AG09319 (cell line): Measurements from ENCODE around the gene MARCHF9.
A peak's percentile ranks its signal among the peaks of the same experiment; 100 is the strongest.

ENCODE experiments used
- DNase-seq: peaks from one replicate; pipeline ENCODE4 v3.0.0-alpha.2; 2010; ENCODE audit warnings: low read depth; ENCODE audit errors: extremely low read depth
- CTCF ChIP-seq: IDR thresholded peaks from 2 replicates; pipeline ENCODE4 v1.5.1; 2011; ENCODE audit warnings: low read depth, mild to moderate bottlenecking, inconsistent platforms, low read length, moderate library complexity

The MARCHF9 gene

DNA sequence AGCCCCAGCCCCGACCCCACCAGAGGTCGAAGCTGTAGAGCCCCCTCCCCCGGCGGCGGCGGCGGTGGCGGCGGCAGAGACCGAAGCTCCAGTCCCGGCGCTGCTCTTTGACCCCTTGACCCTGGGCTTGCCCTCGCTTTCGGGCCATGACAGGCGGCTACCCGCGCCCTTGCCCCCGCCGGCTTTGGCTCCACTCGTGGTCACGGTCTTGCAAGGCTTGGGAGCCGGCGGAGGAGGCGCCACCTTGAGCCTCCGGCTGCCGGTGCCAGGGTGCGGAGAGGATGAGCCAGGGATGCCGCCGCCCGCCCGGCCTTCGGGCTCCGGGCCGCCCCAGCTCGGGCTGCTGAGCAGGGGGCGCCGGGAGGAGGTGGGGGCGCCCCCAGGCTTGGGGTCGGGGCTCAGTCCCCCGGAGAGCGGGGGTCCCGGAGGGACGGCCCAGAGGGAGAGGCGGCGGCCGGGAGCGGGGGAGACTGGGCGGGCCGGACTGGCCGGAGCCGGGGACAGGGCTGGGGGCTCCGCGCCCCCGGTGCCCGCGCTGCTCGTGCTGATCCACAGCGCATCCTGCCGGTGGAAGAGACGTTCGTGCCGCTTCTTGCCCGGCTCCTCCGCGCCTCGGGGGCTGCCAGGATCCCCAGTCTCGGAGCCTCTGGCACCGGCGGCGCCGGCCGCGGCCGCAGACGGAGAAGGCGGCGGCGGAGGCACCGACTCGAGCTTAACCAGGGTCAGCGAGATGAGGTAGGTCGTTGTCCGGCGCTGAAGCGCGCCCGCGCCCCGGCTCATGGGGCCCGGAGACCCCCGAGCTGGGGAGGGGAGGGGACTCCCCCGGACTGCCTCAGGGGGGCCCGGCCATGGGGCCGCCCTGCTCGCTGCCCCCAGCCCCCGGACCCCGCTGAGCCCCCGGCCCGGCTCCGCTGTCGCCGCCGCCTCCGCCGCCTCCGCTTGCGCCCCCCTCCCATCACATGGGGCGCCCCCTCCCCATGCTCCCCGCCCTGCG is 17.1 kb upstream of the MARCHF9 start:
- TF ChIP-seq CTCF, result peak; percentile 31
- no peak for DNase-seq

- TF ChIP-seq CTCF, result no peak
- no peak for DNase-seq
Measured at GRCh38 chr12:57738661-57739237, 16.2 kb upstream of the MARCHF9 start, which contains the start of gene AGAP2. Gene AGAP2, minus strand, starts transcription at chr12:57738742. Its CDS starts 496 bp downstream, at chr12:57738246.

- DNase-seq, result no peak
- no peak for TF ChIP-seq CTCF
Measured at GRCh38 chr12:57739387-57739786, 15.5 kb upstream of the MARCHF9 start.

GRCh38 chr12:57739914-57740538 is 14.9 kb upstream of the MARCHF9 start:
- no peak for DNase-seq
- TF ChIP-seq CTCF, result no peak

GRCh38 chr12:57740656-57741412 is 14.1 kb upstream of the MARCHF9 start:
- DNase-seq, result no peak
- TF ChIP-seq CTCF, result no peak

GRCh38 chr12:57741413-57741789 is 13.5 kb upstream of the MARCHF9 start:
- TF ChIP-seq CTCF, result no peak
- no peak for DNase-seq
